ENCODE results near the gene MARCHF11. TPM values are rescaled to one million over a fixed set of nuclear protein-coding genes. Genes with fewer than 3 reads are reported as not detected.

Gene MARCHF11, protein sequence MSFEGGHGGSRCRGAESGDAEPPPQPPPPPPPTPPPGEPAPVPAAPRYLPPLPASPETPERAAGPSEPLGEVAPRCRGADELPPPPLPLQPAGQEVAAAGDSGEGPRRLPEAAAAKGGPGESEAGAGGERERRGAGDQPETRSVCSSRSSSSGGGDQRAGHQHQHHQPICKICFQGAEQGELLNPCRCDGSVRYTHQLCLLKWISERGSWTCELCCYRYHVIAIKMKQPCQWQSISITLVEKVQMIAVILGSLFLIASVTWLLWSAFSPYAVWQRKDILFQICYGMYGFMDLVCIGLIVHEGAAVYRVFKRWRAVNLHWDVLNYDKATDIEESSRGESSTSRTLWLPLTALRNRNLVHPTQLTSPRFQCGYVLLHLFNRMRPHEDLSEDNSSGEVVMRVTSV
- not detected for total RNA-seq

DNA sequence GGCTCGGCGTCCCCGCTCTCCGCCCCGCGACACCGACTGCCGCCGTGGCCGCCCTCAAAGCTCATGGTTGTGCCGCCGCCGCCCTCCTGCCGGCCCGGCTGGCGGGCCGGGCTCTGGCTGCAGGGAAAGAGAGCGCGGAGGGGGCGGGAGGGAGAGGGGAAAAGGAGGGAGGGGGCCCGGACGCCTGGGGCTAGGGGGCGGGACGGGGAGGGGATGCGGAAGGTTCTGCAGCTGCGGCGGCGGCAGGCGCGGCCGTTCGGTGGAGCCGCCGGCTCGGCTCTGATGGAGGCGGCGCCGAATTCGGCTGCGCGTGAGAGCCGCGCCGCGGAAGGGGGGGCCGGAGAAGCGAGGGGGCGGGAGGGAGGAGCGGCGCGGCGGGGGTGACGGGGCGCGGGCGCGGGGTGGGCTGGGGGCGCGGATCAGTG is at the start of gene MARCHF11:
MARCHF11 (minus strand) TSS at position 281 of the 425 bp plus-strand sequence; CDS start at position 65, 216 bp downstream.
- DNase-seq (ENCODE audit: low read depth in 2 of 3, low spot score in 2 of 3) = no peak

DNA sequence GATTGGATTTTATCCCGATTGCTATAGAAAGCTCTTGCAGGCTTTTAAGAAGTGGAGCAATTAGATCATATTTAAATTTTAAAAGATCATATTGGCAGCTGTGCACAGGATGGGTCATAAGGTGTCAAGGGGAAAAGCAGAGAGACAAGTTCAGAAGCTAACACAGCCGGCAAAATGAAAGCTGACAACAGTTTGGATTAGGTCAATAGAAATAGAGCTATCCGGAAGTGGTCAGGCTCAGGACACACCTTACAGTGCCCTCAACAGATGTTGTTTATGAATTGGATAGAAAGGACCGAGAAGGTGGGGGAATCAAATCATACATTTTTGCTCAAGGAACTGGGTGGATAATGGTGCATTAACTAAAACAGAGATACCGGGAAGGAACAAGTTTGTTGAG is 46.3 kb upstream of the MARCHF11 start:
- no peak for DNase-seq (ENCODE audit: low read depth in 2 of 3, low spot score in 2 of 3)

DNA sequence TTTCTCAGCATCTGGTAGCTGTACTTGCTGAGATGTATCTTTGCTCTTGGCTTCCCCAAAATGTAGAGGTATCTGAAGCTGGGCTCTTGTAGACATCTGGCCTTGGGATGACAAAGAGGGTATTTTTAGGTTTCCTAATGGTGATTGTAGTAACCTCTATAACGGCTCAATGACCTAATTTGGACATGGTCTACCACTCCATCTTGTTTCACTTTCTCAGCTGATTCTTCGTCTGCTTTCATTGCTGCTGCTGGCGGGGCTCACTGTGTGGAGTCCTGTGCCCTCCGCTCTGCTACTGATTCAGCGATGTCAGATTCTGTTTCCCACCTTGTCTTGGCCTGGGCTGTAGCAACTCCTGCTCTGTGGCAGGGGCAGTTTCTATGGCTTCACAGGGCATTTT is 12.7 kb upstream of the MARCHF11 start:
- no peak for DNase-seq (ENCODE audit: low read depth in 2 of 3, low spot score in 2 of 3)

DNA sequence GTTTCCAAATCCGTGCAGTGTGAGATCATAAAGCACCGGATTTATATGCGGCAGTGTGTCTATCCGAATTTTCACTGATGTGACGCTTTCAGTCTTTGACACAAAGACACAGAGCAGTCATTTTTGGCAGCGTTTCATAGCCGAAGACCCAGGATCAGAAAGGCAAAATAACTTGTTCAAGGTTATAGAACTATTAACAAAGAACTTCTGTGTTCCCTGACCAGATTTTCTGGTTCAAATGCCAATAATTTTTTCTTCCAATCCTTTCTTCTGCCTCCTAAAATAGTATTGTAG is 1.1 kb upstream of the MARCHF11 start:
- DNase-seq (ENCODE audit: low read depth in 2 of 3, low spot score in 2 of 3) = no peak

DNA sequence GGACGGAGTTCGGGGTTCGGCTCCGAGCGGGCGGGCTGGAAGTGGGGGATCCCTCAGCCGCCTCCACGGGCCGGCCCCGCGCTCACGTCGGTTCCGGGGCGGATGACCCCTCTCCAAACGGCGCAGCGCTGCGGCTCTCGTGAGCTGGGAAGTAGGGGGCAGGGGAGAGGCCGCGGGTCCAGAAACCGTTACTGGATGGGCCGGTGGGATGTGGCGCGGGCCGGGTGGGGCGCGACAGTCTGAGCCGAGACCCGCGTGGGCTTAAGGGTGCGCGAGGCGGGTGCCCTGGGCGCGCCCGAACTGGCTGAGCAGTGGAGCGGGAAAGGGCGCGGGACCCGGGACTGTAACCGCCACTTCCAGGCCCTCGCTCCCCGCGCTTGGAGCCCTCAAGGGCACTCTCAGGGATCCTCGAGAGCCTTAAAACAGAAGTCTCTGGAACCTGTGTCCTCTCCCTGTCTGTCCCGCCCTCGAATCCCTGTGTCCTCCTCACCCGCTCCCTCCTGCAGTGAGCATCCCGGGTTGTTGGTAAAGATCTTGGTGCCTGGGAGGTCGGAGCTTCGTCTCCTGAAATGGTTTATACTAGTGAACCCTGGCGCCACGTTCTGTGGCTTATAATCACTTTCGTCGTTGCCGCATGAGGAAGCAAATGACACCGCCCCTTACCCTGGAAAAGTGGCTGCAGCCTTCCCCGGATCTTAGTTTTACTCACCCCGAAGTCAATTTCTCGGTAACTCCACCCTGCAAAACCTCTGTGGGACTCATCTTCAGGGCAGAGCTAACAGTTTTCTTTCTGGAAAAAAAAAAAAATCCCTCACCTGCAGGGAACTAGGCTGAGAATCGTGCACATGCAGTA is 571 bp upstream of the MARCHF11 start:
- DNase-seq (ENCODE audit: low read depth in 2 of 3, low spot score in 2 of 3) = no peak

DNA sequence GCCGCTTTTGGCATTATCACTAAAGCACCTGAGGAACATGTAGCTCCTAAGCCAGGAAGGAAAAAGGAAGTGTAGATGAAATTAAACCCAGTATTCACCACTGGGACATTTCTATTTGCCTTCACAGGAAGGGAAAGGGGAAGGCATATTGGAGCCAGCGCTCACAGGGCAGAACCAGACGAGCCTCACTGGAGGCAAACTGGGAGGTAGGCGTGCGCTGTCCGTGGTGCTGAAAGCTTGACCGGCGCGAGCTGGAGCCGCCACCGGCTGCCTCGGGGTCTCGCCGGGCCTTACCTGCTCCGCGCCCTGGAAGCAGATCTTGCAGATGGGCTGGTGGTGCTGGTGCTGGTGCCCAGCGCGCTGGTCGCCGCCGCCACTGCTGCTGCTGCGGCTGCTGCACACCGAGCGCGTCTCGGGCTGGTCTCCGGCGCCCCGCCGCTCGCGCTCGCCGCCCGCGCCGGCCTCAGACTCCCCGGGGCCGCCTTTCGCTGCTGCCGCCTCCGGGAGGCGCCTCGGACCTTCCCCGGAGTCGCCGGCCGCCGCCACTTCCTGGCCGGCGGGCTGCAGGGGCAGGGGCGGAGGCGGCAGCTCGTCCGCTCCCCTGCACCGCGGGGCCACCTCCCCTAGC is 732 bp downstream of the MARCHF11 start:
- DNase-seq (ENCODE audit: low read depth in 2 of 3, low spot score in 2 of 3) = peak in 2 of 3 donors; percentile 42 to 61

DNA sequence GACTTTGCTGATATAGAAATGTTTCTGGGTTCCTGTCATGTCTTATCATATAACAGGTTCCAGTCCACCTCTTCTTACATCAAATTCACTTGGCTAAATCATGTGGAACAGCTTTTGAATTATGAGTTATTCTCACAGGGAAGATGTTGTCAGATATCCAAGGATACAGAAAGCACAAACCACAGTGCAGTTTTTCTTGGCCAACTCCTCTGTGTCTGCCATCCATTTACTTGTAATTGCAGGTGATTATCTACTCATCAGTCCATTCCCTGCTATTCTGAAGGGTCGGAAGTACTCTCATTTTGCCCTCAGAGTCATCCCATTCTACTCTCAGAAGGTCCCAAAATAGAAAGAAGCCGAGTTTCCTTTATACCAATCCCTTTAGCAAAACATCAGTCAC is 10.0 kb downstream of the MARCHF11 start:
- DNase-seq (ENCODE audit: low read depth in 2 of 3, low spot score in 2 of 3) = no peak

DNA sequence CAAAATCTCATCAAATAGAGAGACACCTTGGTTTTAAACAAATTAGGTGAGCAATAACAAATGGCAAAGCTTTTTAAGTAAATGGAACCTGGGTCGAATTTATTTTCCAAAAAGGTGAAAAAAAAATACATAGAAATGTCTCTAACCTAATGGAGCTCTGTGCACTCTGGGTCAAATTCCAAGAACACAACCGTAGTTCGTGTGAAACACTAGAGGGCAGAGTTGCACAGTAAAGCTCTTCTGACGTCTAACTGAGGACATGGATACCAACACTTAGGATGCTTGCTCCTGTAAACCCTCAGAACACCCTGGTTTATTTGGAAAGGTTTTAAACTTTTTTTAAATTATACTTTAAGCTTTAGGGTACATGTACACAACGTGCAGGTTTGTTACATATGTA is 18.9 kb downstream of the MARCHF11 start:
- DNase-seq (ENCODE audit: low read depth in 2 of 3, low spot score in 2 of 3) = peak in 2 of 3 donors; percentile 22 to 52

DNA sequence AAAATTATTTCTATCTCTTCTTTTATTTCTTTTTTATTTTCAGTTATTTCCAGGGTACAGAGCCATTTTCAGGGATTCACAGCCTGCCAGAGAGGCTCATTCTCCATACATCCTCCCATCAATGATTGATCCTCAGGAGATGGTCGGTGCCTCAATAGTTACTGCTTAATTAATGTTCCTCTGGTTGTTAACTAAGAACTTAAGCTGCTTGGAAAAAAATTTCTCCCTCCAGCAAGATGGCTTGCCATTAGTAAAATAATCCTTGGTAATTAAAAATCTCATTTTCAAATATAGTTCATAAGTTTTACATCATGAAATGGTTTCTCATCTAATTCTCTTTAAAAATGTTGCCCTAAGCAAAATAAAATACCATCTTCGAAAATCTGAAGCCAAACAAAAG is 20.0 kb downstream of the MARCHF11 start:
- no peak for DNase-seq (ENCODE audit: low read depth in 2 of 3, low spot score in 2 of 3)

DNA sequence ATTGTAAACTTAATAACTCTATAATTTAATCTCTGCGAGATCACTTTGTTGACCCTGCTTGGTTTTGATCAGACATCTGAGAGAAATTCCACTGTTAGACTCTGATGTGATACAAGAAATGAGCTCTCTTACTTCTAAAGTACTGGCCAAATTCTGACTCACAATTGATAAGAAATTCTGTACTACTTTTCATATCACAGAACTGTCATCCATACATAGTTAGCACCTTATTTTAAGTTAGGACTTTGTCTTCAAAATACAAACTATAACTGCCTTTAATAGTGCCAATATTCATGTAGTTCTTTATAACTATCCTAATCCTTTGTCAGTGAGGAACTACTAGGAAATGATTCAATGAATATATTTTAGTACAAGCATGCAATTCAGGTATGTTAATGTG is 23.4 kb downstream of the MARCHF11 start:
- DNase-seq (ENCODE audit: low read depth in 2 of 3, low spot score in 2 of 3) = no peak

DNA sequence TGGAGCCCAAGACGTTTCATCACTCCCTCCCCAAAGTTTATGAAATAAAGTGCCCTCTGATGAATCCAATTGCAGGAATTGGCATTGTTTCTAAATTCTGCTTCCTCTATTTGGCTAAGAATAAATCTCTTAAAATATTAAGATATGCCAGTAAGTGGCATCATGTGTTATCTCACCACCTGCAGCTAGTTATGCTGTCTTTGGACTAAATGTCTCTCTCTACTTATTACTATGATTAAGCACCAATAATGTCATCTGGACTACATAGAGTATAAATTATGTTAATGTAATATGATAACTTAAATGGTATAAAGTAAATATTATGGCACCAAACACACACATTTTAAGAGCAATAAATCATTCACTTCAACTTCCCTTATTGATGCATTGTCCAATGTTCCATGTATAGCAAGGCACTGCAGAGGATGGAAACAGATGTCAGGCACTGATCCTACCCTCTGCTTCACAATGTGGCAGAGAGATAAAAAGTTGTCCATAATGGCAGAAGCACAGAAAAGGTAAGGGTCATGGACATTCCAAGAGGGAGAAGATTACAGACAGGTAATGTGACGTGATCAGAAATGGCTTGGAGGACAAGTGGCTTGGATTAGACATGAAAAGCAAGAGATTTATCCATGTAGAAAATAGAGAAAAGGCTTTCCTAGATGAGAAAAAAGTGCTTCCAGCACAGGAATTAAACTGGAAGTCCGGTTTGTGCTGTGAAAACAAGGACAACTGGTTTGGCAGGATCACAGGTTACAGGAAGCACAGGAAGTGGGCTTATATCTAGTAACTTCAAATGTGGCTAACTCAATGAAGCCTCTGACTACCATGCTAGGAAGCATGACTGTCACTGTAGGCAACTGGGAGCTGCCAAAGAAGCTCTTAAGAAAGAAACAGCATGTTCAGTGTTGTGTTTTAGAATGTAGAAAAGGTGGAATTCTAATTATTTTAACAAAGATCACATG is 26.7 kb downstream of the MARCHF11 start:
- no peak for DNase-seq (ENCODE audit: low read depth in 2 of 3, low spot score in 2 of 3)

DNA sequence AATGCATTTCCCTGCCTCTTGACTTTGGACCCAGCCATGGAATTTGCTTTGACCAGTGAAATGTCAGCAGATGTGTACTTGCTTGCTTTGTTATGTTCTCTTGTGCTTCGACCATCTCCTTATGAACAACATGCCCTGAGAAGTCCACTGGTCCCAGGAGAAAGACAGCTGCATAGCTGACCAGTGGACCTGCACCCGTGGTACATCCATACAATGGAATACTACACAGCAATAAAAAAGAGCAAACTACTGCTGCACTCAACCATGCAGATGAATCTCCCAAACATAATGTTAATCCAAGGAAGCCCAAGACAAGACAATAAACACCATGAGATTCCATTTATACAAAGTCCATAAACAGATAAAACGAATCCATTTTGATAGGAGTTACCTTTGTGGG is 30.0 kb downstream of the MARCHF11 start:
- DNase-seq (ENCODE audit: low read depth in 2 of 3, low spot score in 2 of 3) = no peak

DNA sequence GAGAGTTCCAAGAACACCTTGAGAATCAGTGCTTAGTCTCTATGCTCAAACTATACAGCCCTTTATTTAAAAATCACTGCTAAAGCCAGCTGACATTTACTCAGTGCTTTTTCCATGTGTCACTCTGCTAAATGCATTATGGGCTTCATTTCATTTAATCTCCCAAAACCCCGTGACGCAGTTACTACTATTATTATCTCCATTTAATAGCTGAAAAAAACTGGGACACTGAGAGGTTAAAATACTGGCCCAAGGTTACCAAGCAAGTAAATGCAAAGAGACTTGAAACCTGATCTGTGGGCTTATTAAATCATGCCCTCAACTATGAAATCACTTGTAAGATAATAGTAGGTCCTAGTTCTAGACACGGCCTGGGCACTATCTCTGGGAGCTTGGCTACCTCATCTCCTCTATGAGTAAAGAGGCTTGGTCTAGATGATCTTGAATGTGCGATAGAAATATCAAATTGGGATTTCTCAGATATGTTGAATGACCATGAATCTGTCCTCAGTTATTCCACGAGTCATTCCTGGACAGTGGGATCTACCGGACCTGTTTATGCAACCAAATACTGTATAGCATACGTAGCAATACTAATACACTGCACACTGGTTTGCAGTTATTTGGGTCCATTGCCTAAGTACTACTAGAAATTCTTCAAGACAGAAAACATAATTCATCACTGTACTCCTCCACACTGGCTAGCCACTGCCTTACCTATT is 32.3 kb downstream of the MARCHF11 start:
- DNase-seq (ENCODE audit: low read depth in 2 of 3, low spot score in 2 of 3) = no peak

DNA sequence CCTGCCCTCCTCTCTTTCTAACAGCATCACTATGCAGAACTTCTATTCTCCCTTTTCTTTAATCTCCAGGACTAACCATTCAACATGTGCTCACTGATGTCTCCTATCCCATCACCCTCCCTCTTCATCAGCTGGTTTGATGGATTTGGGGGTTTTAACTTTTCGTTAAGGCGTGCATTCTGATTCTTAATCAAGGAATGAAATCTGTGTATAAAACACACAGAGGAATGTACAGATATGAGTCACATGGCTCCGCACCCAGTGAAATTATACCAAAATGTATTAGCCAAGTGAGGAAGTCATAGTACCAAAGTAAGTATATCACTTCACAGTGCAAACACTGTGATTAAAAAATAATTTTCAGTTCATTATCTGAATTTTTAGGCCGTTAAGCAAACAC is 35.2 kb downstream of the MARCHF11 start:
- DNase-seq (ENCODE audit: low read depth in 2 of 3, low spot score in 2 of 3) = no peak

DNA sequence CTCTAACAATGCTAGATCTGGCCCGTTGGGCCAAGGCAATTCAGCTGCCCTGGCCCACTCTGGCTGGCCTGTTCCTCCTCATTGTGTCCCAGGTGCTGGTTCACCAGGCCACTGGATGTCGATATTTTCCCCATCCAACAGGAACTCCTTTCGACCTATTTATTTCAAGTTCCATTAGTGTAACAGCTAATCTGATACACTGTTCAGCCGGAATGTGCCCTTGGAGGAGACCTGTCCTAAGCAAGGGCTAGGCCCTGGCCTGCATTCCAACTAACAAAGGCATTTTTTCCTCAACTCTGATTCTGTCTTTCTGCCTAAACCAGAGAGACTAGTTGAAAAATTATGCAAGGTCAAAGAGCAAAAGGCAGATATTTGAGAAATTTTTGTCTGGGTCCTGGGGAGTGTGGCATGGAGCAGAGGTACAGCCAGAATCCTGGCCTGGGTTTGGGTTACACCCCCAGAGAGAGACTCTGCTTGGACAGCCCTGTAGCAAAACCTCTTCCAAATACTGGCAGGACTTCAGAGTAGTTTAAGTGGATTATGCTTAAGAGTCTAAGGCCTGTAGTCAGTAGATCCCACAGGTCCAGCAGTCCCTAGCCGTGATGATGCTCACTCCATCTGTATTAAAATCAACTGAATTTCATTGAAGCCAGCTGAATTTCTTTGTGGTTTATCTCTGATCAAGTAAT is 36.1 kb downstream of the MARCHF11 start:
- no peak for DNase-seq (ENCODE audit: low read depth in 2 of 3, low spot score in 2 of 3)

DNA sequence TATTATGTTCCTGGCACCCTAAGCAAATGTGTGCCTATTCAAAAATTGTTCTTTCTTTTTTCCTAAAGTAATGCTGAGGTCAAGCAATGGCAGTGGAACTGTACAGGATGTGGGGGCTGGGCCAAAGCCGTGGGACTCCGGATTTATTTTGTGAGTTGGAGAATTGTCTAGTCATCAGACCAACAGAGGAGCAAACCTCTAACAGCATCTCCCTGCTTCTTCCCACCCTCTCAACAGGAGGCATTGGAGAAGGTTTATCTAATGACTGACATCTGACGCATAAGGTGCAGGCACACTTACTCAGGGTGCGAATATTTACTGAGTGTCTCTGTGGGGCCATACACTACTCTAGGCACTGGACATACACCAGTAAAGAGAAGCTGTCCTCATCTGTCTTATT is 38.6 kb downstream of the MARCHF11 start:
- no peak for DNase-seq (ENCODE audit: low read depth in 2 of 3, low spot score in 2 of 3)

DNA sequence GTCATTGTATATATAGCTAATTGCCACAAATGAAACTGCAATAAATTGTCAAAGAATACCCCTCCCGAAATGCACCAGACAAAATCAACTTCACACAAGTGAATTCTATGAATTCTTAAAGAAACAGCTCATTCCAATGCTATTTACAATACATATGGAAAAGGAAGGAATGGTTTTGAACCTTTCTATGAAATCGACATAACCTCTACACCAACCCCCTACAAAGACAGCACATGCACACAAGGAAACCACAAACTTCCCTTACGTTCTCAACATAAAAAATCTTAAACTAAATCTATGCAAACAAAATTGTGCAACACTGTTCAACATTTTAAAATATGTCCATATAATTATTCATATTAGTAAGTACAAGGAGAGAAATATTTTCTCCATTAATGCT is 39.2 kb downstream of the MARCHF11 start:
- DNase-seq (ENCODE audit: low read depth in 2 of 3, low spot score in 2 of 3) = no peak

DNA sequence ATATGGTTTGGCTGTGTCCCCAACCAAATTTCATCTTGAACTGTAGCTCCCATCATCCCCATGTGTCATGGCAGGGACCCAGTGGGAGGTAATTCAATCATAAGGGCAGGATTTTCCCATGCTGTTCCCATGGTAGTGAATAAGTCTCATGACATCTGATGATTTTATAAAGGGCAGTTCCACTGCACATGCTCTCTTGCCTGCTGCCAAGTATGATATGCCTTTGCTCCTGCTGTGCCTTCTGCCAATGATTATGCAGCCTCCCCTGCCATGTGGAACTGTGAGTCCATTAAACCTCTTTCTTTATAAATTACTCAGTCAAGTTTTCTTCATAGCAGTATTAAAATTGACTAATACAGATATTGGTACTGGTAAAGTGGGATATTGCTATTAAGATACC is 42.4 kb downstream of the MARCHF11 start:
- DNase-seq (ENCODE audit: low read depth in 2 of 3, low spot score in 2 of 3) = no peak

DNA sequence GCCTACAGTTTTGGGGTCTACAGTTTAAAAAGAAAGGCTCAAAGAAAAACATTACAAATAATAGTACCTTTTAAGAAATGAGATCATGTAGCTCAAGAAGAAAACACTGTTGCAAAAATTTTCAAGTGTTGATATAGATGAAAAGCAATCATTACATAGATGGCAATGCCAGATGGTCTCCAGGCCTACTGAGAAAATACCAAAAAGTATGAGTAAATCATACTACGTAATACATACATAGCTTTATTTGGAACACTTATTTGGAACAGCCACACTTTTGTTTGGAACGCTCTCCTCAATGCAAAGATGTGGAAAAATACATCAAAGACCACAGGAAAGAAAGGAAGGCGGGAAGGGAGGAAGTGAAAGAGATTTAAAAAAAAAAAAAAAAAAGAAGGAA is 44.1 kb downstream of the MARCHF11 start:
- DNase-seq (ENCODE audit: low read depth in 2 of 3, low spot score in 2 of 3) = no peak
